ENCODE results near the gene GPC5. TPM values are rescaled to one million over a fixed set of nuclear protein-coding genes. Genes with fewer than 3 reads are reported as not detected.

GPC5 gene
- total RNA-seq, 2 donors from 2014 or later = 0.22 to 0.51 TPM

DNA sequence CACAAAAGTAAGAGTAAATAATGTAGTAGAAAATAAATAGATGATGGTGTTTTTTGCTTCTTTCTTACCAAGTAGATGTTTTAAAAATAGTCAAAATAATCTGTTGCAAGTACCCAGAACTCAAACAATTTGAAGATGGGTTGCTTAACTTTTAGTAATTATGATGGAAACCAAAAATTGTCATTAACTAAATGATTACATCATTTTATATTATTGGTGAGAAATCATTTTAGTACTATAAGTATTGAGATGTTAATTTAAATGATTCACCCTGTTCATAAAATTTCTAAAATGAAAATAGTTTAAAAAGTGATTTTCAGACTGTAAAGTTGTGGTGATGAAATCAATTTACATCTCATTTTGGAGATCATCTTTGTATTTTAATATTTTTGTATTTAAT lies 404.5 kb downstream of the GPC5 start:
- Histone ChIP-seq H3K9me3 (ENCODE audit: control insufficient read depth, low read length) (peaks cover 10% of the 10 kb centered on the region), H3K4me1 (ENCODE audit: control insufficient read depth, insufficient read depth, low read length) (no peaks in the 10 kb centered on the region), H3K9ac (ENCODE audit: extremely low read depth, low read length, poor library complexity, severe bottlenecking) (no peak overlapping the region), H3K27ac (ENCODE audit: low read depth, low read length) (no peak overlapping the region), H3K4me3 (ENCODE audit: low read length) (no peak overlapping the region), H3K27me3 (ENCODE audit: control insufficient read depth, insufficient read depth, low read length, poor library complexity, severe bottlenecking) (no peaks in the 10 kb centered on the region), H3K36me3 (ENCODE audit: control insufficient read depth, insufficient read depth, low read length) (no peaks in the 10 kb centered on the region)
- peaks cover 8% of the 10 kb centered on the region for H3K9me3 Mint-ChIP-seq
- no peak overlapping the region for H3K4me3 Mint-ChIP-seq
- H3K4me1 Mint-ChIP-seq = peaks cover 3% of the 10 kb centered on the region
- no peak overlapping the region for H3K27ac Mint-ChIP-seq
- H3K36me3 Mint-ChIP-seq (ENCODE audit: low read depth) = no peaks in the 10 kb centered on the region
- H3K27me3 Mint-ChIP-seq (ENCODE audit: insufficient read depth) = no peaks in the 10 kb centered on the region
- no peak for DNase-seq
- no peak for TF ChIP-seq CTCF (conservative IDR thresholded peaks at IDR 0.05)

GRCh38 chr13:91804724-91805123 lies 406.3 kb downstream of the GPC5 start:
- H3K27ac Mint-ChIP-seq = no peak overlapping the region

GRCh38 chr13:91805605-91806004 lies 407.2 kb downstream of the GPC5 start:
- peak; percentile 58 for TF ChIP-seq CTCF (conservative IDR thresholded peaks at IDR 0.05)
- no peak for DNase-seq
- peaks cover 3% of the 10 kb centered on the region for H3K4me1 Mint-ChIP-seq
- H3K36me3 Mint-ChIP-seq (ENCODE audit: low read depth) = no peaks in the 10 kb centered on the region
- no peak overlapping the region for H3K4me3 Mint-ChIP-seq
- Histone ChIP-seq H3K27ac (ENCODE audit: low read depth, low read length) (no peak overlapping the region), H3K9me3 (ENCODE audit: control insufficient read depth, low read length) (no peaks in the 10 kb centered on the region), H3K4me1 (ENCODE audit: control insufficient read depth, insufficient read depth, low read length) (no peaks in the 10 kb centered on the region), H3K36me3 (ENCODE audit: control insufficient read depth, insufficient read depth, low read length) (no peaks in the 10 kb centered on the region), H3K27me3 (ENCODE audit: control insufficient read depth, insufficient read depth, low read length, poor library complexity, severe bottlenecking) (no peaks in the 10 kb centered on the region), H3K4me3 (ENCODE audit: low read length) (no peak overlapping the region), H3K9ac (ENCODE audit: extremely low read depth, low read length, poor library complexity, severe bottlenecking) (no peak overlapping the region)
- no peak overlapping the region for H3K27ac Mint-ChIP-seq
- H3K9me3 Mint-ChIP-seq = no peaks in the 10 kb centered on the region
- 83% methylated on average over 1 of the region's 1 CpG; no CpG with 5 or more reads in 1 of the 2 experiments for WGBS, 2 experiments (ENCODE audit: insufficient coverage in 1 of 2, insufficient read length in 1 of 2)
- H3K27me3 Mint-ChIP-seq (ENCODE audit: insufficient read depth) = no peaks in the 10 kb centered on the region

More at GRCh38 chr13:91804724-91805123, 406.3 kb downstream of the GPC5 start:
- TF ChIP-seq CTCF (conservative IDR thresholded peaks at IDR 0.05) = no peak
- Mint-ChIP-seq H3K4me3 (no peak overlapping the region), H3K4me1 (peaks cover 3% of the 10 kb centered on the region), H3K36me3 (ENCODE audit: low read depth) (no peaks in the 10 kb centered on the region), H3K27me3 (ENCODE audit: insufficient read depth) (no peaks in the 10 kb centered on the region), H3K9me3 (no peaks in the 10 kb centered on the region)
- Histone ChIP-seq H3K27ac (ENCODE audit: low read depth, low read length) (no peak overlapping the region), H3K36me3 (ENCODE audit: control insufficient read depth, insufficient read depth, low read length) (no peaks in the 10 kb centered on the region), H3K9ac (ENCODE audit: extremely low read depth, low read length, poor library complexity, severe bottlenecking) (no peak overlapping the region), H3K9me3 (ENCODE audit: control insufficient read depth, low read length) (no peaks in the 10 kb centered on the region), H3K4me1 (ENCODE audit: control insufficient read depth, insufficient read depth, low read length) (no peaks in the 10 kb centered on the region), H3K4me3 (ENCODE audit: low read length) (no peak overlapping the region), H3K27me3 (ENCODE audit: control insufficient read depth, insufficient read depth, low read length, poor library complexity, severe bottlenecking) (no peaks in the 10 kb centered on the region)
- DNase-seq = peak; percentile 42
- 80 to 100% methylated on average over 1 of the region's 1 CpG for WGBS, 2 experiments (ENCODE audit: insufficient coverage in 1 of 2, insufficient read length in 1 of 2)
